Measurements from ENCODE around the gene ELMO3.

ELMO3 gene

DNA sequence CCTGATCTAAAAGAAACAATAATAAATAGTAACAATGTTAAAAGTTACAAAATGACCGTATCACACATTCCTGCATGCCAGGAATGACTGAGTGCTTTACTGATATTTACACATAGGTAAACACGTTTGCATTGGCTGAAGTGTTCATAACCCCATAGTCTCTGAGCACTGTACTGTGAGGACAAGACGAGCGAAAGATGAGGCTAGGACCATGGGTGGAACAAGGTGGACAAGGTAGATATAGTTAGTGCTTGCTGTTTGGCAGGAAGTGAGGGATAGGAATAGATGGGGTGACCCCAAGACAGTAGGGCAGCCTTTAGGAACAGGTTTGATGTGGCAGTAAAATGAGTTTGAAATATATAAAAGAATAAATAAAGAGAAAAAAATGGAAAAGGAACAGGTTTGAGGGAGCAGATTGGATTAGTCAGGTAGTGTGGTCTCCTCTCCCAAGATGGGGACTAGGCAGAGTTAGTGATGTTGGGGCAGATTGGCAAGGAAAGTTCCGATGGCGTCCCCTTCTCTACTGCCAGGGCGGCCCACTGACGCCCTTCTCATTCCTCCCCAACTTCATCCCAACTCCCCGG is 7.4 kb upstream of the ELMO3 start:
- H3F3A ChIP-seq (ENCODE audit: control insufficient read depth, insufficient read depth), result no peaks in the 10 kb centered on the region
- no peaks in the 10 kb centered on the region for H3K9me3 ChIP-seq (ENCODE audit: control insufficient read depth, insufficient read depth, low read length)
- peak overlapping the region; percentile 89 for H3K4me2 ChIP-seq (ENCODE audit: low read length)
- peaks cover 3% of the 10 kb centered on the region for H4K20me1 ChIP-seq (ENCODE audit: control insufficient read depth, insufficient read depth, low read depth, low read length)
- H3K79me2 ChIP-seq (ENCODE audit: control insufficient read depth, low read length), result peaks cover 34% of the 10 kb centered on the region
- H3K27me3 ChIP-seq (ENCODE audit: control insufficient read depth, low read length), result peaks cover 3% of the 10 kb centered on the region
- peak overlapping the region; percentile 95 for H3K4me3 ChIP-seq (ENCODE audit: low read length)
- peaks cover 15% of the 10 kb centered on the region for H3K4me1 ChIP-seq (ENCODE audit: control insufficient read depth, low read length)
- H3K27ac ChIP-seq (ENCODE audit: low read depth, low read length), result no peak overlapping the region
- no peaks in the 10 kb centered on the region for H3K9me2 ChIP-seq (replicated peaks; ENCODE audit: control insufficient read depth, low read length)
- H3K36me3 ChIP-seq (ENCODE audit: control insufficient read depth, low read length), result peaks cover 44% of the 10 kb centered on the region
- no peak for TF ChIP-seq EZH2phosphoT487 (IDR thresholded peaks at IDR 0.05; ENCODE audit: borderline replicate concordance, low read length)
- TF ChIP-seq, protein P1, sequence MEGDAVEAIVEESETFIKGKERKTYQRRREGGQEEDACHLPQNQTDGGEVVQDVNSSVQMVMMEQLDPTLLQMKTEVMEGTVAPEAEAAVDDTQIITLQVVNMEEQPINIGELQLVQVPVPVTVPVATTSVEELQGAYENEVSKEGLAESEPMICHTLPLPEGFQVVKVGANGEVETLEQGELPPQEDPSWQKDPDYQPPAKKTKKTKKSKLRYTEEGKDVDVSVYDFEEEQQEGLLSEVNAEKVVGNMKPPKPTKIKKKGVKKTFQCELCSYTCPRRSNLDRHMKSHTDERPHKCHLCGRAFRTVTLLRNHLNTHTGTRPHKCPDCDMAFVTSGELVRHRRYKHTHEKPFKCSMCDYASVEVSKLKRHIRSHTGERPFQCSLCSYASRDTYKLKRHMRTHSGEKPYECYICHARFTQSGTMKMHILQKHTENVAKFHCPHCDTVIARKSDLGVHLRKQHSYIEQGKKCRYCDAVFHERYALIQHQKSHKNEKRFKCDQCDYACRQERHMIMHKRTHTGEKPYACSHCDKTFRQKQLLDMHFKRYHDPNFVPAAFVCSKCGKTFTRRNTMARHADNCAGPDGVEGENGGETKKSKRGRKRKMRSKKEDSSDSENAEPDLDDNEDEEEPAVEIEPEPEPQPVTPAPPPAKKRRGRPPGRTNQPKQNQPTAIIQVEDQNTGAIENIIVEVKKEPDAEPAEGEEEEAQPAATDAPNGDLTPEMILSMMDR (IDR thresholded peaks at IDR 0.05; ENCODE audit: low read depth, low read length, poor library complexity, severe bottlenecking), result no peak

DNA sequence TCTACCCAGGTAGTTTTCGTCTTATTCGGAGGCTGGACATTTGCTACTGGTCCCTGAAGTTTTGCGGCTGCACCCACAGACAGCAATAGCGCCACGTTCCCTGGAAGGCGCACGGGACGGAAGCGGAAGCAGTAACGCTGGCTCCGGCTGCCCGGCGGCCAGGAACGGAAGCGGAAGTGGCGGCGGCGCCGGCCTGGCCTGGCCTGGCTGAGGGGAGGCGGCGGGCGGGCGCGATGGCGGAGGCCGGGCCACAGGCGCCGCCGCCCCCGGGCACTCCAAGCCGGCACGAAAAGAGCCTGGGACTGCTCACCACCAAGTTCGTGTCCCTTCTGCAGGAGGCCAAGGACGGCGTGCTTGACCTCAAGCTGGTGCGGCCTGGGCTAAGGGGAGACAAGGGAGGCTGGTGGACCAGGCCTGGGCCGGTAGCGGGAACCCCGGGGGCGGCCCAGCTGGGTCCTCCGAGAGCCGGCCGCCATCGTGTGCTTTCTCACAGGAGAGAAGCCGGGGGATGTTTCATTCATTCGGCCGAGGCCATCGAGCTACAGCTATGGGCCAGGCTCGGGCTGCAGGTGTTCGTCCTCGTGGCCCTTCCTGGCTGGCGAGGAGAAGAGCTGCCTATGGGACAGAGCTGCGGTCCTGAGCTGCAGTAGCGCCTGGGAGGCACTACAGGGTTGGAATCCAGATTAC is 6.8 kb upstream of the ELMO3 start, which contains the start of gene E2F4:
Gene E2F4, plus strand, starts transcription at position 161 of the 687 bp plus-strand sequence. Its CDS starts 73 bp downstream, at position 234.
- H3K4me1 ChIP-seq (ENCODE audit: control insufficient read depth, low read length), result peaks cover 15% of the 10 kb centered on the region
- no peak for TF ChIP-seq EZH2phosphoT487 (IDR thresholded peaks at IDR 0.05; ENCODE audit: borderline replicate concordance, low read length)
- TF ChIP-seq, protein P1 (IDR thresholded peaks at IDR 0.05; ENCODE audit: low read depth, low read length, poor library complexity, severe bottlenecking), result no peak
- no peaks in the 10 kb centered on the region for H3K9me3 ChIP-seq (ENCODE audit: control insufficient read depth, insufficient read depth, low read length)
- H3K27me3 ChIP-seq (ENCODE audit: control insufficient read depth, low read length), result no peaks in the 10 kb centered on the region; the same call in 1 of the 2 replicates
- H3F3A ChIP-seq (ENCODE audit: control insufficient read depth, insufficient read depth), result no peaks in the 10 kb centered on the region
- peaks cover 38% of the 10 kb centered on the region for H3K79me2 ChIP-seq (ENCODE audit: control insufficient read depth, low read length)
- H3K27ac ChIP-seq (ENCODE audit: low read depth, low read length), result peak within 1 kb of the TSS; percentile 44
- H4K20me1 ChIP-seq (ENCODE audit: control insufficient read depth, insufficient read depth, low read depth, low read length), result peaks cover 3% of the 10 kb centered on the region
- H3K4me3 ChIP-seq (ENCODE audit: low read length), result peak within 1 kb of the TSS; percentile 95
- H3K36me3 ChIP-seq (ENCODE audit: control insufficient read depth, low read length), result peaks cover 50% of the 10 kb centered on the region
- H3K9me2 ChIP-seq (replicated peaks; ENCODE audit: control insufficient read depth, low read length), result no peaks in the 10 kb centered on the region
- H3K4me2 ChIP-seq (ENCODE audit: low read length), result peak within 1 kb of the TSS; percentile 89

DNA sequence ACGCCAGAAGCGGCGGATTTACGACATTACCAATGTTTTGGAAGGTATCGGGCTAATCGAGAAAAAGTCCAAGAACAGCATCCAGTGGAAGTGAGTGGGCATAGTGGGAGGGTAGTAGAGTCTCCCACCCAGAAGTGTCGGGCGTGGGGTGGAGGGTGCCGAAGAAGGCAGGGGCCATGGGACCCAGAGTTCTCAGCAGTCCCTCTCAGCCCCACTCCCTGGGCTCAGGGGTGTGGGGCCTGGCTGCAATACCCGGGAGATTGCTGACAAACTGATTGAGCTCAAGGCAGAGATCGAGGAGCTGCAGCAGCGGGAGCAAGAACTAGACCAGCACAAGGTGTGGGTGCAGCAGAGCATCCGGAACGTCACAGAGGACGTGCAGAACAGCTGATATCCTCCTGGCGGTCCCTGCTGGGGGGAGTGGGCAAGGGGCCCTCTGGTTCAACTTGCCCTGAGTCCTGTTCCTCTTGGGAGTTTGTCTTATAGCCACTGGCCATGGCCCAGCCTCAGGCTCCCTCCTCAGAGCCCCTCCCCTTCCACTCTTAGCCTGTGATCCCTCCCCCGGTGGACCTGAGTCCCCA is 6.1 kb upstream of the ELMO3 start:
- Histone ChIP-seq H3K27ac (ENCODE audit: low read depth, low read length) (peak overlapping the region; percentile 44), H3K9me2 (replicated peaks; ENCODE audit: control insufficient read depth, low read length) (no peaks in the 10 kb centered on the region), H3K4me2 (ENCODE audit: low read length) (peak overlapping the region; percentile 89), H3K36me3 (ENCODE audit: control insufficient read depth, low read length) (peaks cover 58% of the 10 kb centered on the region), H3K4me1 (ENCODE audit: control insufficient read depth, low read length) (peaks cover 15% of the 10 kb centered on the region), H3K79me2 (ENCODE audit: control insufficient read depth, low read length) (peaks cover 38% of the 10 kb centered on the region), H3K4me3 (ENCODE audit: low read length) (peak overlapping the region; percentile 95), H3K27me3 (ENCODE audit: control insufficient read depth, low read length) (no peaks in the 10 kb centered on the region), H3F3A (ENCODE audit: control insufficient read depth, insufficient read depth) (no peaks in the 10 kb centered on the region), H3K9me3 (ENCODE audit: control insufficient read depth, insufficient read depth, low read length) (no peaks in the 10 kb centered on the region), H4K20me1 (ENCODE audit: control insufficient read depth, insufficient read depth, low read depth, low read length) (peaks cover 3% of the 10 kb centered on the region)
- TF ChIP-seq EZH2phosphoT487 (IDR thresholded peaks at IDR 0.05; ENCODE audit: borderline replicate concordance, low read length), result no peak
- TF ChIP-seq, protein P1 (IDR thresholded peaks at IDR 0.05; ENCODE audit: low read depth, low read length, poor library complexity, severe bottlenecking), result no peak
